Activated T-cell treated with anti-CD3 and anti-CD28 coated beads, Interleukin-2, amount 50 U/mL, for 72 hours (primary cell): ENCODE measurements around the gene SURF6. TPM values are rescaled to one million over a fixed set of nuclear protein-coding genes. Genes with fewer than 3 reads are reported as not detected.
"Not testable (repeated sequence)": the region's sequence is repeated elsewhere in the genome, so short reads cannot be mapped to it uniquely, and the experiment has no call there.

Source experiments
- ATAC-seq, 2 donors: fragments of 150-1000 bp; cut with Tn5 transposase; replicated peaks in 1 of 2; 2 replicates each; pipeline ENCODE4 v1.10.0; 2021; ENCODE audit warnings: moderate library complexity in 2 of 2, mild to moderate bottlenecking in 1 of 2
- DNase-seq, 2 donors: peaks; one replicate each; pipeline ENCODE4 v3.0.0; 2021 to 2022; ENCODE audit warnings: mixed read lengths in 1 of 2
- H3K27ac Mint-ChIP-seq: one replicate; pipeline ENCODE4 v1.8.0; 2022; ENCODE audit warnings: mild to moderate bottlenecking, moderate library complexity, mixed read lengths
- H3K27me3 Mint-ChIP-seq: one replicate; pipeline ENCODE4 v1.8.0; 2022; ENCODE audit warnings: low read depth, mixed read lengths
- H3K36me3 Mint-ChIP-seq, 2 donors: one replicate each; pipeline ENCODE4 v1.8.0; 2022; ENCODE audit warnings: mixed read lengths in 2 of 2, mild to moderate bottlenecking in 1 of 2; ENCODE audit not compliant: insufficient read depth in 2 of 2
- H3K4me1 Mint-ChIP-seq: one replicate; pipeline ENCODE4 v1.8.0; 2022; ENCODE audit warnings: low read depth, mixed read lengths
- H3K4me3 Mint-ChIP-seq, 2 donors: one replicate each; pipeline ENCODE4 v1.8.0; 2022; ENCODE audit warnings: mild to moderate bottlenecking in 2 of 2, mixed read lengths in 2 of 2, moderate library complexity in 2 of 2
- H3K9me3 Mint-ChIP-seq, 2 donors: one replicate each; pipeline ENCODE4 v1.8.0; 2022; ENCODE audit warnings: mixed read lengths in 2 of 2
- total RNA-seq, 2 donors: library from RNA; stranded (reverse); gene quantifications; one replicate each; pipeline ENCODE4 v1.2.3, GENCODE V29; 2022

SURF6 gene
- total RNA-seq, 2 donors from 2014 or later = 13.7 to 14.0 TPM

- Mint-ChIP-seq H3K27ac (peak overlapping the region; percentile 65), H3K27me3 (no peaks in the 10 kb centered on the region), H3K36me3 (peaks cover 10 to 22% of the 10 kb centered on the region in 2 donors), H3K9me3 (no peaks in the 10 kb centered on the region), H3K4me1 (peaks cover 39% of the 10 kb centered on the region), H3K4me3 (no peak overlapping the region)
- DNase-seq = no peak
- ATAC-seq = no peak
These were observed 4.3 kb upstream of the SURF6 start for GRCh38 chr9:133340256-133340655.

GRCh38 chr9:133339641-133340040 is 3.7 kb upstream of the SURF6 start:
- Mint-ChIP-seq H3K36me3 (peaks cover 10 to 21% of the 10 kb centered on the region in 2 donors), H3K4me1 (peaks cover 45% of the 10 kb centered on the region), H3K9me3 (no peaks in the 10 kb centered on the region), H3K27me3 (no peaks in the 10 kb centered on the region), H3K4me3 (no peak overlapping the region), H3K27ac (no peak overlapping the region)
- no peak for ATAC-seq
- DNase-seq = no peak

- not testable (repeated sequence) for H3K27me3 Mint-ChIP-seq, H3K9me3 Mint-ChIP-seq, ATAC-seq, DNase-seq
- H3K4me1 Mint-ChIP-seq = peaks cover 40% of the 10 kb centered on the region
- H3K27ac Mint-ChIP-seq = peak overlapping the region; percentile 93
- H3K36me3 Mint-ChIP-seq = peaks cover 12 to 29% of the 10 kb centered on the region in 2 donors
- H3K4me3 Mint-ChIP-seq = peak overlapping the region; percentile 96
These were observed 1.1 kb downstream of the SURF6 start for GRCh38 chr9:133334888-133335287.

- Mint-ChIP-seq H3K4me3 (peak overlapping the region; percentile 96), H3K27me3 (no peaks in the 10 kb centered on the region), H3K27ac (peak overlapping the region; percentile 93), H3K4me1 (peaks cover 40% of the 10 kb centered on the region), H3K9me3 (no peaks in the 10 kb centered on the region), H3K36me3 (peaks cover 10 to 22% of the 10 kb centered on the region in 2 donors)
- ATAC-seq (no peak), DNase-seq (no peak)
These were observed 1.8 kb downstream of the SURF6 start for GRCh38 chr9:133334161-133334560.

- Mint-ChIP-seq H3K27me3 (no peaks in the 10 kb centered on the region), H3K27ac (no peak overlapping the region), H3K4me3 (peak overlapping the region in 1 of 2 donors; percentile 3), H3K9me3 (no peaks in the 10 kb centered on the region), H3K4me1 (peaks cover 40% of the 10 kb centered on the region), H3K36me3 (peaks cover 8 to 20% of the 10 kb centered on the region in 2 donors)
- DNase-seq = no peak
- no peak for ATAC-seq
These were observed 2.4 kb downstream of the SURF6 start for GRCh38 chr9:133333566-133333965.

GRCh38 chr9:133333011-133333410 is 3.0 kb downstream of the SURF6 start:
- Mint-ChIP-seq H3K27me3 (no peaks in the 10 kb centered on the region), H3K36me3 (peaks cover 8 to 20% of the 10 kb centered on the region in 2 donors), H3K9me3 (no peaks in the 10 kb centered on the region), H3K4me3 (peak overlapping the region in 1 of 2 donors; percentile 3), H3K4me1 (peaks cover 40% of the 10 kb centered on the region), H3K27ac (no peak overlapping the region)
- no peak for DNase-seq
- ATAC-seq = no peak

- Mint-ChIP-seq H3K9me3 (no peaks in the 10 kb centered on the region), H3K36me3 (peaks cover 8 to 20% of the 10 kb centered on the region in 2 donors), H3K27me3 (no peaks in the 10 kb centered on the region), H3K4me1 (peaks cover 40% of the 10 kb centered on the region), H3K4me3 (no peak overlapping the region), H3K27ac (peak overlapping the region; percentile 82)
- ATAC-seq (no peak), DNase-seq (no peak)
These were observed 3.6 kb downstream of the SURF6 start for GRCh38 chr9:133332381-133332730.

GRCh38 chr9:133331641-133332380 is 4.2 kb downstream of the SURF6 start:
- no peaks in the 10 kb centered on the region for H3K9me3 Mint-ChIP-seq
- H3K4me1 Mint-ChIP-seq = peaks cover 37% of the 10 kb centered on the region
- peak overlapping the region; percentile 82 for H3K27ac Mint-ChIP-seq
- no peak for ATAC-seq
- DNase-seq = no peak
- no peak overlapping the region for H3K4me3 Mint-ChIP-seq
- H3K36me3 Mint-ChIP-seq = peaks cover 8 to 20% of the 10 kb centered on the region in 2 donors
- no peaks in the 10 kb centered on the region for H3K27me3 Mint-ChIP-seq

- DNase-seq (no peak), ATAC-seq (no peak)
- no peaks in the 10 kb centered on the region for H3K9me3 Mint-ChIP-seq
- peaks cover 8 to 20% of the 10 kb centered on the region in 2 donors for H3K36me3 Mint-ChIP-seq
- H3K4me1 Mint-ChIP-seq = peaks cover 31% of the 10 kb centered on the region
- H3K27ac Mint-ChIP-seq = peak overlapping the region; percentile 18
- H3K4me3 Mint-ChIP-seq = no peak overlapping the region
- no peaks in the 10 kb centered on the region for H3K27me3 Mint-ChIP-seq
These were observed 4.8 kb downstream of the SURF6 start for GRCh38 chr9:133331221-133331620.

- ATAC-seq, H3K27me3 Mint-ChIP-seq, H3K9me3 Mint-ChIP-seq, H3K27ac Mint-ChIP-seq, DNase-seq, H3K4me3 Mint-ChIP-seq: not testable (repeated sequence)
- peaks cover 19% of the 10 kb centered on the region for H3K4me1 Mint-ChIP-seq
- H3K36me3 Mint-ChIP-seq = peaks cover 2 to 17% of the 10 kb centered on the region in 2 donors
These were observed 6.5 kb downstream of the SURF6 start for GRCh38 chr9:133329306-133330156.

GRCh38 chr9:133327834-133328484 is 8.0 kb downstream of the SURF6 start:
- H3K4me1 Mint-ChIP-seq = peaks cover 10% of the 10 kb centered on the region
- no peaks in the 10 kb centered on the region for H3K9me3 Mint-ChIP-seq
- DNase-seq (no peak), ATAC-seq (no peak)
- H3K27ac Mint-ChIP-seq = no peak overlapping the region
- H3K4me3 Mint-ChIP-seq = no peak overlapping the region
- no peaks in the 10 kb centered on the region for H3K27me3 Mint-ChIP-seq
- H3K36me3 Mint-ChIP-seq = peaks cover 2 to 13% of the 10 kb centered on the region in 2 donors

GRCh38 chr9:133327021-133327420 is 9.0 kb downstream of the SURF6 start:
- not testable (repeated sequence) for H3K4me3 Mint-ChIP-seq, DNase-seq, H3K4me1 Mint-ChIP-seq, H3K36me3 Mint-ChIP-seq, H3K27me3 Mint-ChIP-seq, H3K9me3 Mint-ChIP-seq, ATAC-seq, H3K27ac Mint-ChIP-seq
